ENCODE data around the gene SYNPR. TPM values are rescaled to one million over a fixed set of nuclear protein-coding genes. Genes with fewer than 3 reads are reported as not detected.
A peak's percentile ranks its signal among the peaks of the same experiment; 100 is the strongest.
"Not testable (repeated sequence)": the region's sequence is repeated elsewhere in the genome, so short reads cannot be mapped to it uniquely, and the experiment has no call there.

SYNPR gene
- polyA plus RNA-seq (ENCODE audit: insufficient read length in 3 of 3), result under 1 TPM; 0.07 to 0.14 (median 0.12) TPM

GRCh38 chr3:63278171-63279004 is at the start of gene SYNPR:
SYNPR (plus strand) TSS chr3:63278308.
- no peak for DNase-seq (ENCODE audit: low read depth in 3 of 3, low spot score in 2 of 3)

- DNase-seq (ENCODE audit: low read depth in 3 of 3, low spot score in 2 of 3), result peak in 1 of 3 donors; percentile 35
Observed at GRCh38 chr3:63228677-63229076, 49.4 kb upstream of the SYNPR start.

- no peak for DNase-seq (ENCODE audit: low read depth in 3 of 3, low spot score in 2 of 3)
Observed at GRCh38 chr3:63230146-63230545, 48.0 kb upstream of the SYNPR start.

GRCh38 chr3:63231643-63232042 is 46.5 kb upstream of the SYNPR start:
- peak; percentile 20 to 44 (median 41) for DNase-seq (ENCODE audit: low read depth in 3 of 3, low spot score in 2 of 3)

- DNase-seq (ENCODE audit: low read depth in 3 of 3, low spot score in 2 of 3), result no peak
Observed at GRCh38 chr3:63232764-63233396, 45.2 kb upstream of the SYNPR start.

GRCh38 chr3:63240381-63240902 is 37.7 kb upstream of the SYNPR start:
- no peak for DNase-seq (ENCODE audit: low read depth in 3 of 3, low spot score in 2 of 3)

- DNase-seq (ENCODE audit: low read depth in 3 of 3, low spot score in 2 of 3), result no peak
Observed at GRCh38 chr3:63242124-63242523, 36.0 kb upstream of the SYNPR start.

- DNase-seq (ENCODE audit: low read depth in 3 of 3, low spot score in 2 of 3), result no peak
Observed at GRCh38 chr3:63244486-63244885, 33.6 kb upstream of the SYNPR start.

GRCh38 chr3:63245726-63246241 is 32.3 kb upstream of the SYNPR start:
- no peak for DNase-seq (ENCODE audit: low read depth in 3 of 3, low spot score in 2 of 3)

GRCh38 chr3:63248015-63248414 is 30.1 kb upstream of the SYNPR start:
- no peak for DNase-seq (ENCODE audit: low read depth in 3 of 3, low spot score in 2 of 3)

GRCh38 chr3:63251499-63251898 is 26.6 kb upstream of the SYNPR start:
- no peak for DNase-seq (ENCODE audit: low read depth in 3 of 3, low spot score in 2 of 3)

- not testable (repeated sequence) for DNase-seq (ENCODE audit: low read depth in 3 of 3, low spot score in 2 of 3)
Observed at GRCh38 chr3:63255819-63256218, 22.3 kb upstream of the SYNPR start.

GRCh38 chr3:63264716-63265115 is 13.4 kb upstream of the SYNPR start:
- no peak for DNase-seq (ENCODE audit: low read depth in 3 of 3, low spot score in 2 of 3)

GRCh38 chr3:63274359-63274758 is 3.7 kb upstream of the SYNPR start:
- no peak for DNase-seq (ENCODE audit: low read depth in 3 of 3, low spot score in 2 of 3)

- no peak for DNase-seq (ENCODE audit: low read depth in 3 of 3, low spot score in 2 of 3)
Observed at GRCh38 chr3:63279005-63279841, 1.1 kb downstream of the SYNPR start.

GRCh38 chr3:63287610-63288009 is 9.5 kb downstream of the SYNPR start:
- no peak for DNase-seq (ENCODE audit: low read depth in 3 of 3, low spot score in 2 of 3)

- no peak for DNase-seq (ENCODE audit: low read depth in 3 of 3, low spot score in 2 of 3)
Observed at GRCh38 chr3:63290686-63291085, 12.6 kb downstream of the SYNPR start.

GRCh38 chr3:63294332-63294731 is 16.2 kb downstream of the SYNPR start:
- DNase-seq (ENCODE audit: low read depth in 3 of 3, low spot score in 2 of 3), result no peak

- DNase-seq (ENCODE audit: low read depth in 3 of 3, low spot score in 2 of 3), result no peak
Observed at GRCh38 chr3:63295356-63295755, 17.2 kb downstream of the SYNPR start.

- no peak for DNase-seq (ENCODE audit: low read depth in 3 of 3, low spot score in 2 of 3)
Observed at GRCh38 chr3:63295806-63296205, 17.7 kb downstream of the SYNPR start.

GRCh38 chr3:63296249-63296648 is 18.1 kb downstream of the SYNPR start:
- DNase-seq (ENCODE audit: low read depth in 3 of 3, low spot score in 2 of 3), result no peak

Data from right renal cortex interstitium (tissue), 3 donors.